Coronary artery (tissue), 2 donors: ENCODE measurements around the gene TMEM62.

Experiments
- DNase-seq: peaks from one replicate; pipeline ENCODE4 v3.0.0-alpha.2; 2017; ENCODE audit warnings: low spot score
- H3K27ac ChIP-seq, 2 donors: fragments of 200-600 bp; sonication (generic); one replicate each; pipeline ENCODE4 v1.5.1; 2016 to 2019
- H3K4me3 ChIP-seq: fragments of 200-600 bp; sonication (generic); 2 replicates; pipeline ENCODE4 v1.5.1; 2016; ENCODE audit warnings: mild to moderate bottlenecking, moderate library complexity
- TF ChIP-seq, protein P1 (sequence below): fragments of 200-600 bp; sonication (generic); IDR thresholded peaks from one replicate; pipeline ENCODE4 v1.5.1; 2019; ENCODE audit warnings: antibody characterized with exemption

Gene TMEM62

DNA sequence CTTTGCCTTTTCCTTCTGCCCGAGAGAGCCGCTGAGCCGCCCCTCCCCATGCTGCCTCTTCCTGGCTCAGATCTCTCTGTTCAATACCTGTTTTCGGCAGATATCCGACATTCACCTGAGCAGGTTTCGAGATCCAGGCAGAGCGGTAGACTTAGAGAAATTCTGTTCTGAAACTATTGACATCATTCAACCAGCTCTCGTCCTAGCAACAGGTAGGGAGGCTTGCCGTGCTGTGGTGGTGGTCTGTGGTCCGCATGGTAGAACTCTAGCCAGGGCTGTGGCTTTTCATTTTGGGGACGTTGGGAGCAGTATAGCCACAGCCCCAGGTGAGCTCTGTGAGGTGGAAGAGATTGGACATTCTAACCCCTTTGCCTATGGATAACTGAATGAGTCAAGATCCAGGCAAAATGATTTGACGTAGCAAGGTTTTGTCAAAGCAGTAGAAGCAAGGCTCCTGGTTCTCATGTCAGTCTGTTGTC is 810 bp downstream of the TMEM62 start:
- TF ChIP-seq, protein P1, sequence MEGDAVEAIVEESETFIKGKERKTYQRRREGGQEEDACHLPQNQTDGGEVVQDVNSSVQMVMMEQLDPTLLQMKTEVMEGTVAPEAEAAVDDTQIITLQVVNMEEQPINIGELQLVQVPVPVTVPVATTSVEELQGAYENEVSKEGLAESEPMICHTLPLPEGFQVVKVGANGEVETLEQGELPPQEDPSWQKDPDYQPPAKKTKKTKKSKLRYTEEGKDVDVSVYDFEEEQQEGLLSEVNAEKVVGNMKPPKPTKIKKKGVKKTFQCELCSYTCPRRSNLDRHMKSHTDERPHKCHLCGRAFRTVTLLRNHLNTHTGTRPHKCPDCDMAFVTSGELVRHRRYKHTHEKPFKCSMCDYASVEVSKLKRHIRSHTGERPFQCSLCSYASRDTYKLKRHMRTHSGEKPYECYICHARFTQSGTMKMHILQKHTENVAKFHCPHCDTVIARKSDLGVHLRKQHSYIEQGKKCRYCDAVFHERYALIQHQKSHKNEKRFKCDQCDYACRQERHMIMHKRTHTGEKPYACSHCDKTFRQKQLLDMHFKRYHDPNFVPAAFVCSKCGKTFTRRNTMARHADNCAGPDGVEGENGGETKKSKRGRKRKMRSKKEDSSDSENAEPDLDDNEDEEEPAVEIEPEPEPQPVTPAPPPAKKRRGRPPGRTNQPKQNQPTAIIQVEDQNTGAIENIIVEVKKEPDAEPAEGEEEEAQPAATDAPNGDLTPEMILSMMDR, result no peak
- Histone ChIP-seq H3K4me3 (peak overlapping the region; percentile 94), H3K27ac (peak overlapping the region; percentile 82 to 92)
- DNase-seq, result no peak

DNA sequence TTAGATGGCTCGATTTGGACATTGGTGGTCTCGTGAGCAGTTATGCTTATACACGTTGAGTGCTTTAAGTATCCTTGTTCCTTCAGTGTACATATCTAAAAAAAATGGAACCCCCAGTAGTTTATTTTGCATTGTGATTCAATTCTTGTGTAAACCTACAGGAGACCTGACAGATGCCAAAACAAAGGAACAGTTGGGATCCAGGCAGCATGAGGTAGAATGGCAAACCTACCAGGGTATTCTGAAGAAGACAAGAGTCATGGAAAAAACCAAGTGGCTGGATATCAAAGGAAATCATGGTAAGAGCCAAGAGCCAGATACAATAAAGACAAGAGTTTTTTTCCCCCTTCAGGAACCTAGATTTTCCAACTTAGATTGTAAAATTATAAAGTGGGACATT is 2.0 kb downstream of the TMEM62 start:
- no peak overlapping the region for H3K4me3 ChIP-seq
- TF ChIP-seq, protein P1, result no peak
- DNase-seq, result no peak
- H3K27ac ChIP-seq, result no peak overlapping the region

GRCh38 chr15:43143203-43143941 is 10.0 kb downstream of the TMEM62 start:
- no peak overlapping the region for H3K27ac ChIP-seq
- TF ChIP-seq, protein P1, result no peak
- no peak overlapping the region for H3K4me3 ChIP-seq
- DNase-seq, result no peak

- TF ChIP-seq, protein P1, result no peak
- no peak for DNase-seq
Measured at GRCh38 chr15:43144512-43144911, 11.1 kb downstream of the TMEM62 start.

GRCh38 chr15:43146184-43146583 is 12.8 kb downstream of the TMEM62 start:
- H3K4me3 ChIP-seq, result no peak overlapping the region
- H3K27ac ChIP-seq, result no peak overlapping the region
- DNase-seq, result no peak
- TF ChIP-seq, protein P1, result no peak

More at GRCh38 chr15:43144512-43144911, 11.1 kb downstream of the TMEM62 start:
- Histone ChIP-seq H3K4me3 (no peak overlapping the region), H3K27ac (no peak overlapping the region)

- no peak overlapping the region for H3K4me3 ChIP-seq
- H3K27ac ChIP-seq, result no peak overlapping the region
- no peak for DNase-seq
- TF ChIP-seq, protein P1, result no peak
Measured at GRCh38 chr15:43150191-43150929, 17.0 kb downstream of the TMEM62 start.
